LNCaP clone FGC (cell line): Measurements from ENCODE around the gene TMED3.

Experiments
- DNase-seq: peaks from one replicate; pipeline ENCODE4 v3.0.0-alpha.2; 2011; ENCODE audit warnings: low read depth
- H3K4me3 ChIP-seq: 2 replicates; pipeline ENCODE4 v1.5.1; 2011; ENCODE audit warnings: mild to moderate bottlenecking, low read depth, low read length, control low read depth
- CTCF ChIP-seq: IDR thresholded peaks from 2 replicates; pipeline ENCODE4 v1.5.1; 2012; ENCODE audit warnings: mild to moderate bottlenecking; ENCODE audit not compliant: control insufficient read depth, insufficient read depth; ENCODE audit errors: extremely low read depth

Gene TMED3

GRCh38 chr15:79290642-79291275 is 20.2 kb upstream of the TMED3 start:
- H3K4me3 ChIP-seq = no peak overlapping the region
- TF ChIP-seq CTCF = no peak
- no peak for DNase-seq

- TF ChIP-seq CTCF = no peak
- DNase-seq = no peak
- no peak overlapping the region for H3K4me3 ChIP-seq
Measured at GRCh38 chr15:79292011-79292410, 18.9 kb upstream of the TMED3 start.

- DNase-seq = no peak
- TF ChIP-seq CTCF = no peak
- H3K4me3 ChIP-seq = no peak overlapping the region
Measured at GRCh38 chr15:79294075-79294474, 16.8 kb upstream of the TMED3 start.

GRCh38 chr15:79296583-79296982 is 14.3 kb upstream of the TMED3 start:
- no peak overlapping the region for H3K4me3 ChIP-seq
- peak; percentile 50 for TF ChIP-seq CTCF
- DNase-seq = no peak

- DNase-seq = no peak
- TF ChIP-seq CTCF = no peak
- no peak overlapping the region for H3K4me3 ChIP-seq
Measured at GRCh38 chr15:79299126-79299840, 11.6 kb upstream of the TMED3 start.

GRCh38 chr15:79299841-79300235 is 11.1 kb upstream of the TMED3 start:
- no peak for TF ChIP-seq CTCF
- no peak for DNase-seq

GRCh38 chr15:79307251-79307650 is 3.7 kb upstream of the TMED3 start:
- no peak for DNase-seq
- no peak overlapping the region for H3K4me3 ChIP-seq
- TF ChIP-seq CTCF = no peak

More at GRCh38 chr15:79299841-79300235, 11.1 kb upstream of the TMED3 start:
- H3K4me3 ChIP-seq = no peak overlapping the region
